Ramos (cell line): Measurements from ENCODE around the gene PADI2.

Experiments used
- in situ Hi-C: fragments of 300-500 bp; cut with MboI; formaldehyde crosslinking; loops from one replicate; pipeline ENCODE4 v1.14.3; 2022; ENCODE audit warnings: low sequenced_read_pairs; ENCODE audit not compliant: unreplicated experiment

The PADI2 gene

DNA sequence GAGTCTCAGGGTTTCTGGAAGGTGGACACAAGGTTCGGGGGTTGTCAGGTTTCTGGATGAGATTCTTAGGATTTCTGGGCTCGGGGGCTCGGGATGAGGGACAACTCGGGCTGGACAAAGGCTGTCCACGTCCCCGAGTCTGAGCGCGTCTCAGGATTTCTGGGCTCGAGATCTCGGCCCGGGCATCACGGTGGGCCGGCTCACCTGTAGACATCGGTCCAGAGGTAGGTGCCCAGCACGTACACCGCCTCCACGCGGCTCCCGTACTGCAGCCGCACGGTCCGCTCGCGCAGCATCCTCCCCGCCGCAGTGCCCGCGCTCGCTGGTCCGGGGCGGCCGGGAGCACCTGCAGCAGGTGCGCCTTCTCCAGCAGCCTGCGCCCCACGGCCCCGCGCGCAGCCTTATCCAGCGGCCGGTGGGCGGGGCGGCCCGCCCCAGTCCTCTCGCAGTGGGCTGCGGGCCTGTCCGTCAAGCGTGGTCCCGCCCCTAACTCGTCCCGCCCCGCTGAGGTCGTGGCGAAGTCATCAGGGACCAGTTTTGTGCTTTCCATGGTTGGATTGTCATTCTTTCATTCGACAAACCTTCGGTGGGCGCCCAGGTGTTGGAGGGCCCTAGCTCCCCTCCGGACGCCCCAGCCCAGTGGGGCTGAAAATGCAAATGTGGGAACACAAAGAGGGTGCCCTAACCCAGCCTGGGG lies at the start of gene PADI2:
Gene PADI2 (minus strand): TSS at position 376 of the 697 bp plus-strand sequence. CDS start 80 bp downstream, at position 296.
- in situ Hi-C loops: no loop called here

DNA sequence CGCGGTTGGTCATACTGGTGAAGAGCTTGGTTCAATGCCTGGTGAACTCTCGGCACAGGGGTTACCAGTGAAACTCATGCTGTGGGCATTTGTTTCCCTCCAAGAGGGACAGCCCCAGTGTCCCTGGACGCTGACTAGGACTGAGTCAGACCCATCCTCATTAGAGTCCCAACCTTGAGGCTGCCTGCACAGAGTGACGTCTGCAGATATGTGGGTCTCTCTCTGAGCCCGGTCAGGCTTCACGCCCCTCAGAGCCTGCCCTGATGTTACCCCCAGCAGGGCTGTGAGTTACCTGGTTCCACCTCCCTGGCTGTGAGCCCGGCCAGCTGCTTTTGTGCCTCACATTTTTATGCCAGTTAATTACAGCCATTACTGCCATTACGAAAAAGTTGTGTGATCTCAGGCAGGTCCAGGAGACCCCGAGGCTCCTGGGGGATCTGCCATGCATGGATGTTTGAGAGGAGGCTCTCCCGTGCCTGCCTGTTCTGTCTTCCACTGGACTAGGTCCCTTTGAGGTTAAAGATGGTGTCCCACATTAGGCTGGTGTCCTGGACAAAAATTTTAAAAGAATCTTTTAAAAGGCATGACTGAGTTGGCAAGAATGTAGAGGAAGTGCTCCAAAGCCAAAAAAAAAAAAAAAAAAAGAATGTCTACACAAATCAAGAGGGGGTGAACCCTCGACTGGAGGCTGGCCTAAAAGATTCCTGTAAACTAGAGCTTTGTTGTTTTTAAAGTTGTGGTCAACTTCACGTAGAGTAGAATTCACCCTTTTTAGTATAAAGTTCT lies 49.0 kb upstream of the PADI2 start:
- in situ Hi-C loops: no loop called here

- in situ Hi-C loops: no loop called here
These were observed 48.5 kb upstream of the PADI2 start for GRCh38 chr1:17167786-17168090.

DNA sequence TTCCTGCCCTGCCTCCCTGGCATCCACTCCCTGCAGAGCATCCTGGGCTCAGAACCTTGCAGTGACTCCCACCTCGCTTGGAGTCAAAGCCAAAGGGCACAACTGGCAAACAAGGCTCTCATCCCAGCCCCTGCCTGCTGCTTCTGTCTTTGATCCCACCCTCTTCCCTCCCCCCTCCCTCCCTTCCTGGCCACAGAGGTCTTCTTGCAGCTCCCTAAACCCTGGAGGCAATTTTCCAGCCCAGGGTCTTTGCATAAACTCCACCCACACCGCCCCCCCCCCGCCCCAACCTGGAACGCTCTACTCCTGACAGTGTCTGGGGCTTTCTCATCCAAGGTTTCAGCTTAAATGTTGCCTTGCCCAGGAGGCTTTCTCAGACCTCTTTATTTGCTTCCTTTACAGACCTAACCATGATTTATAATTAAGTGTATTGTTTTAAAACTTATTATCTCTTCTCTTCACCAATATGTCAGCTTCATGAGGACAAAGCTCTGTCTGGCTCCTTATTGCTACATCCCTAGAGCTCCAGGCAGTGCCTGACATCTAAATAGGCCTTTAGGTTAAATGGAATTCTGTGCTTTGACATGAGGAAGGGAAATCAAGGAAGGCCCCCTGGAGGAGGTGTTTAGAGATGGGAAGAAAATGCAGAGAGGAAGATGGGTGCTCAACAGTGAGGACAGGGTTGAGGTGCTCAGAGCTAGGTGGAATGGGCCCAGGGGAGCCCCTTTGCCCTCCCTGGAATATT lies 48.0 kb upstream of the PADI2 start:
- in situ Hi-C loops: no loop called here

GRCh38 chr1:17165823-17166222 lies 46.6 kb upstream of the PADI2 start:
- in situ Hi-C loops: no loop called here

GRCh38 chr1:17163789-17164666 lies 44.8 kb upstream of the PADI2 start:
- in situ Hi-C loops: no loop called here

- in situ Hi-C loops: no loop called here
These were observed 44.1 kb upstream of the PADI2 start for GRCh38 chr1:17163371-17163770.

GRCh38 chr1:17162941-17163340 lies 43.7 kb upstream of the PADI2 start:
- in situ Hi-C loops: no loop called here

DNA sequence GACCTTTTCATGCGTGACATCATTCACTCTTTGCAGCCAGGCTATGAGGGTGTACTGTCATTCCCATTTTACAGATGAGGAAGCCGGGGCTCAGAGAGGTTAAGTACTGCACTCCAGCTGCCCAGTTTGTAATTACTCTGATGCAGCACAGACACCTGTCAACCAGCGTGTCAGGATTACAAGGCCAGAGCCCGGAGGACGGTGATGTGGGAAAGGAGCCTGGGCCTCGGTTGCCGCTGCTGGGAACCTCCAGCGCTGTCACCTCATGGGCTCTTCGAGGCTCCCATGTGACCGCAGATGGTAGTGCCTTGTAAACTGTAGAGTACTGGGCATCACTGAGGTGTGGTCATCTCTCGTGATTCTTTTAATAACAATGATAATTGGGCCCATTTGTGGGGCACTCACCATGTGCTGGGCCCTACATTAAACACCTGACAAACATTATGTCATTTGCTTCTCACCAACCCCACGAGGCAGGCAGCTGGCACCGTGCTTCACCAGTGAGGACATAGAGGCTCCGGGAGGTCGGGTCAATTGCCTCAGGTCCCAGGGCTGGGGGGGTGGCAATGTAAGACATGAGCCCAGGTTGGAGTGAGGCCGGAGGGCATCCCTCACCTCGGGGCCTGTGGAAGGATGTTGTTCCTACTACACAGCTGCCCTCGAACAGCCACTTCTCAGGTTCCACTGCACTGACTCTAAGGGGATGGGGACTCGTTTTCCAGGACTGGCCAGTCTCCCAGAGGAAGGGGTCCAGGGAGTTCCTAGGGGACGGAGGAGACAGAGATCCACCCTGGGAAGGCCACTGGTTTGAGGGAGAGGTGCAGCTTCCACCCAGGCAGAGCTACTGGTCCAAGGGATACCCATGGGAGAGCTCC lies 42.9 kb upstream of the PADI2 start:
- in situ Hi-C loops: no loop called here

DNA sequence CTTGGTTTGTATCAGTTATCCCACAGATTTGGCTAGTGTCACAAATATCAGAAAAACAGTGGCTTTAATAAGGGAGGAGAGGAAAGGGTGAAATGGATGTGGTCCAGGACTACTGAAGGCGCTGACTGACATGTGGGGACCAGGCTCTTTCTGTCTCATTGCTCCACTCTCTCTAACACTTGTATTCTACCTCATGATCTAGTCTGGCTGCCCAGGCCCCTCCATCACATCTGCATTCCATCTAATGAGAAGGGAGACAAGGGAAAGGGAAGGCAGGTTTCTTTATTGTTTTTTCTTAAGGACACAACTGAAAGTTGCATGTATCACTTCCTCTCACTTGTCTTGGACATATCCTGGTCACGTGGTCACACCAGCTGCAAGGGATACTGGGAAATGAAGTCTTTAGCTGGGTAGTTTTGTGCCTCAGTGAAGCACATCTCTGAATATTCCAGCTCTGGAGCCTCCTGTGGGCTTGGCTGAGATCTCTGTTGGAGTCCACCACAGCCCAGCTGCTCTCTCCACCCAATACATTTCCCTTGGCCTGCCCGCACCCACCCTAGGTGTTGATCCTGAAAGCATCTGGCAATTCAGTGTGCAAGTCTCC lies 42.0 kb upstream of the PADI2 start:
- in situ Hi-C loops: no loop called here

DNA sequence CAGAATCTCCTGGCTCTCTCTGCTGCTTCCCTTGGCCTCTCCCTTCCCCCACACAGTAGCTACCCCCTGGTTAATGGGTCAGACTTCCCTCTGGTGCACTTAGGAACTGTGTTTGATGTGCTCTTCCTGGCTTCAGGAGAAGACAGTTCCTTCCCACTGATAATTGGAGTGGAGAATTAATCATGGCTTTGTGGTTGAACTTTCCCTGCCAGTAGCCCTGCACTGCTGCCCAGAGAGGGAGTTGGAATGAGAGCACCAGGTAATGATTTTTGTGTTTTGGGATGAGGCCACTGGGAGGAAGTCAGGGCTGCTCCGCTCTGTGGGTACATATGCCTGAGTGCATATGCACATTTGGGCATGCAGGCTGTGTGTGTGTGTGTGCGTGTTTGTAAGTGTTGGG lies 39.7 kb upstream of the PADI2 start:
- in situ Hi-C loops: no loop called here

GRCh38 chr1:17156108-17156507 lies 36.9 kb upstream of the PADI2 start:
- in situ Hi-C loops: no loop called here

- in situ Hi-C loops: no loop called here
These were observed 36.1 kb upstream of the PADI2 start for GRCh38 chr1:17155257-17155920.

GRCh38 chr1:17149771-17150170 lies 30.5 kb upstream of the PADI2 start:
- in situ Hi-C loops: no loop called here

GRCh38 chr1:17148950-17149608 lies 29.8 kb upstream of the PADI2 start:
- in situ Hi-C loops: no loop called here

- in situ Hi-C loops: no loop called here
These were observed 26.4 kb upstream of the PADI2 start for GRCh38 chr1:17145648-17146047.

GRCh38 chr1:17143760-17144159 lies 24.5 kb upstream of the PADI2 start:
- in situ Hi-C loops: no loop called here
